ENCODE measurements around the gene EXTL1. TPM values are rescaled to one million over a fixed set of nuclear protein-coding genes. Genes with fewer than 3 reads are reported as not detected.

The EXTL1 gene
- total and polyA plus RNA-seq, 10 of the 15 experiments (the other 5 are each of a cell fraction or from before 2014, with no cell fraction given): not detected

GRCh38 chr1:26070963-26071342 lies 49.4 kb downstream of the EXTL1 start (continued):
- TF ChIP-seq TBL1XR1 (IDR thresholded peaks at IDR 0.05; ENCODE audit: low read depth, low read length) (no peak), MAX (IDR thresholded peaks at IDR 0.05; ENCODE audit: low read depth, low read length) (no peak), ZNF207 (IDR thresholded peaks at IDR 0.05; ENCODE audit: borderline replicate concordance) (no peak), MTA3 (IDR thresholded peaks at IDR 0.05; ENCODE audit: borderline replicate concordance, low read length) (no peak), NFXL1 (IDR thresholded peaks at IDR 0.05; ENCODE audit: borderline replicate concordance) (no peak), SIN3A (IDR thresholded peaks at IDR 0.05; ENCODE audit: low read depth, low read length) (no peak), EP300 (IDR thresholded peaks at IDR 0.05; ENCODE audit: borderline replicate concordance in 1 of 2, control insufficient read depth in 1 of 2, low read depth in 2 of 2, low read length in 2 of 2) (no peak), KAT2A (conservative IDR thresholded peaks at IDR 0.05; ENCODE audit: control insufficient read depth, low read depth, low read length) (no peak), CBX5 (IDR thresholded peaks at IDR 0.05; ENCODE audit: low read depth) (no peak), E4F1 (IDR thresholded peaks at IDR 0.05; ENCODE audit: borderline replicate concordance, partially characterized antibody) (no peak), HSF1 (IDR thresholded peaks at IDR 0.05; ENCODE audit: low read depth, low read length) (no peak), E2F4 (IDR thresholded peaks at IDR 0.05; ENCODE audit: low read depth, low read length) (no peak)

Data from GM12878 (cell line).